ENCODE results near the gene KRTAP2-4.

DNA sequence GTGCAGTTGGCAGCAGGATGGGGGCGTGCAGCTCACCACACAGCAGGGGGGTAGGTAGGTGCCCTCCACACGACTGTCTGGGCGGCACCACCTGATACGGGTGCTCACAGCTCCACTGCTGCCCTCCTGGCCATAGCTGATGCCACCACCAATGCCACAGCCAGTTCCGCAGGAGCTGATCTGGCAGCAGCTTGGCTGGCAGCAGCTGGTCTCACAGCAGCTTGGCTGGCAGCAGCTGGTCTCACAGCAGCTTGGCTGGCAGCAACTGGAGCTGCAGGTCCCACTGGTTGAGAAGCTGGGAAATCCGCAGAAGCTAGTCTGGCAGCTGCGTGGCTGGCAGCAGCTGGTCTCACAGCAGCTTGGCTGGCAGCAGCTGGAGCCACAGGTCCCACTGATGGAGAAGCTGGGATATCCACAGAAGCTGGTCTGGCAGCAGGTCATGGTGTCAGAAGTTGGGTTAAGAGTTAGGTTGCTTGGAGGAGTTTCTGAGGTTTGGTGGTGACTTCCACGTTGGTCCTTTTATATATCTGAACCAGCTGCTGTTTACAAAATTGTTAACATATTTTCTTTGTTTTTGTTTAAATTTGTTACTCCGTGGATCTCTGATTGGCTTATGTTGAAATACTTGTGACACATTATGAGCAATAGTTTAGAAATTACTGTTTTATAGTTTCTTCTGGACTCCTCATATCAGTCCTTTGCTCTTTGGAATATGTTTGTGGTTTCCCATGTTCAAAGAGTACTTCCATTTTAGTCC lies 38.8 kb downstream of the KRTAP2-4 start, which contains the start of gene KRTAP1-5:
- TF ChIP-seq, protein P1, sequence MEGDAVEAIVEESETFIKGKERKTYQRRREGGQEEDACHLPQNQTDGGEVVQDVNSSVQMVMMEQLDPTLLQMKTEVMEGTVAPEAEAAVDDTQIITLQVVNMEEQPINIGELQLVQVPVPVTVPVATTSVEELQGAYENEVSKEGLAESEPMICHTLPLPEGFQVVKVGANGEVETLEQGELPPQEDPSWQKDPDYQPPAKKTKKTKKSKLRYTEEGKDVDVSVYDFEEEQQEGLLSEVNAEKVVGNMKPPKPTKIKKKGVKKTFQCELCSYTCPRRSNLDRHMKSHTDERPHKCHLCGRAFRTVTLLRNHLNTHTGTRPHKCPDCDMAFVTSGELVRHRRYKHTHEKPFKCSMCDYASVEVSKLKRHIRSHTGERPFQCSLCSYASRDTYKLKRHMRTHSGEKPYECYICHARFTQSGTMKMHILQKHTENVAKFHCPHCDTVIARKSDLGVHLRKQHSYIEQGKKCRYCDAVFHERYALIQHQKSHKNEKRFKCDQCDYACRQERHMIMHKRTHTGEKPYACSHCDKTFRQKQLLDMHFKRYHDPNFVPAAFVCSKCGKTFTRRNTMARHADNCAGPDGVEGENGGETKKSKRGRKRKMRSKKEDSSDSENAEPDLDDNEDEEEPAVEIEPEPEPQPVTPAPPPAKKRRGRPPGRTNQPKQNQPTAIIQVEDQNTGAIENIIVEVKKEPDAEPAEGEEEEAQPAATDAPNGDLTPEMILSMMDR (IDR thresholded peaks at IDR 0.05 in 2 of 3, conservative IDR thresholded peaks at IDR 0.05 in 1 of 3; ENCODE audit: borderline replicate concordance in 1 of 3, insufficient read depth in 1 of 3, low read depth in 2 of 3, low read length in 2 of 3): no peak
- TF ChIP-seq SIN3A (IDR thresholded peaks at IDR 0.05; ENCODE audit: low read depth) (no peak), POLR2A (IDR thresholded peaks at IDR 0.05; ENCODE audit: borderline replicate concordance, extremely low read depth, insufficient read depth, insufficient read length) (no peak), ZNF274 (IDR thresholded peaks at IDR 0.05; ENCODE audit: low read depth, low read length) (no peak), POLR2AphosphoS5 (IDR thresholded peaks at IDR 0.05; ENCODE audit: low read depth, low read length) (no peak)
- TF ChIP-seq, protein P2, sequence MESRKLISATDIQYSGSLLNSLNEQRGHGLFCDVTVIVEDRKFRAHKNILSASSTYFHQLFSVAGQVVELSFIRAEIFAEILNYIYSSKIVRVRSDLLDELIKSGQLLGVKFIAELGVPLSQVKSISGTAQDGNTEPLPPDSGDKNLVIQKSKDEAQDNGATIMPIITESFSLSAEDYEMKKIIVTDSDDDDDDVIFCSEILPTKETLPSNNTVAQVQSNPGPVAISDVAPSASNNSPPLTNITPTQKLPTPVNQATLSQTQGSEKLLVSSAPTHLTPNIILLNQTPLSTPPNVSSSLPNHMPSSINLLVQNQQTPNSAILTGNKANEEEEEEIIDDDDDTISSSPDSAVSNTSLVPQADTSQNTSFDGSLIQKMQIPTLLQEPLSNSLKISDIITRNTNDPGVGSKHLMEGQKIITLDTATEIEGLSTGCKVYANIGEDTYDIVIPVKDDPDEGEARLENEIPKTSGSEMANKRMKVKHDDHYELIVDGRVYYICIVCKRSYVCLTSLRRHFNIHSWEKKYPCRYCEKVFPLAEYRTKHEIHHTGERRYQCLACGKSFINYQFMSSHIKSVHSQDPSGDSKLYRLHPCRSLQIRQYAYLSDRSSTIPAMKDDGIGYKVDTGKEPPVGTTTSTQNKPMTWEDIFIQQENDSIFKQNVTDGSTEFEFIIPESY (IDR thresholded peaks at IDR 0.05; ENCODE audit: extremely low read depth, insufficient replicate concordance, low read length): no peak
